K562 (cell line): ENCODE measurements around the gene CRTC3. TPM values are rescaled to one million over a fixed set of nuclear protein-coding genes. Genes with fewer than 3 reads are reported as not detected.

Experiments used
- ARID1B ChIP-seq: fragments of 450-650 bp; IDR thresholded peaks from 2 replicates; pipeline ENCODE4 v1.6.1; 2016; ENCODE audit warnings: antibody characterized with exemption, mild to moderate bottlenecking, inconsistent platforms
- FOXP4 ChIP-seq: sonication (generic); formaldehyde crosslinking; IDR thresholded peaks from 2 replicates; pipeline ENCODE4 v1.8.0; 2022; ENCODE audit warnings: mild to moderate bottlenecking, missing genetic modification reagents, borderline replicate concordance
- HMBOX1 ChIP-seq: sonication (generic); IDR thresholded peaks from 2 replicates; pipeline ENCODE4 v1.6.1; 2016
- KDM1A ChIP-seq, 2 experiments: fragments of 450-650 bp; IDR thresholded peaks; 2 replicates each; pipeline ENCODE4 v1.6.1; 2016; ENCODE audit warnings: mild to moderate bottlenecking in 2 of 2
- MAFG ChIP-seq: fragments of 450-650 bp; conservative IDR thresholded peaks from 2 replicates; pipeline ENCODE4 v1.6.1; 2016; ENCODE audit warnings: missing genetic modification characterization, missing compliant biosample characterization
- MEF2D ChIP-seq: conservative IDR thresholded peaks from 2 replicates; pipeline ENCODE4 v1.6.1; 2016; ENCODE audit warnings: low read depth, missing genetic modification characterization, missing compliant biosample characterization
- PRPF4 ChIP-seq: fragments of 200-400 bp; formaldehyde crosslinking; IDR thresholded peaks from one replicate; pipeline ENCODE4 v1.6.1; 2017; ENCODE audit warnings: low read length, low read depth, mild to moderate bottlenecking; ENCODE audit not compliant: insufficient read depth, poor library complexity, severe bottlenecking
- ZNF133 ChIP-seq: fragments of 250-450 bp; sonication (Bioruptor Pico); IDR thresholded peaks from 2 replicates; pipeline ENCODE4 v1.4.0; 2020; ENCODE audit warnings: mild to moderate bottlenecking
- ZNF668 ChIP-seq: fragments of 250-450 bp; sonication (Bioruptor Pico); IDR thresholded peaks from 2 replicates; pipeline ENCODE4 v1.8.0; 2022; ENCODE audit warnings: mild to moderate bottlenecking, inconsistent platforms
- polyA plus RNA-seq, 8 experiments: library from polyadenylated mRNA; depleted of rRNA in 4 of 8; stranded (reverse) in 5 of 8; unstranded in 3 of 8; fragments of >200 nt; fragmentation: Nextera tagmentation in 2 of 8; fragmentation: Illumina TruSeq in 1 of 8; extraction: Ambion mirVana in 2 of 8; extraction: Trizol in 1 of 8; gene quantifications; 2 replicates each; pipeline versions ENCODE4 v1.2.1 to v1.2.3, GENCODE V29; 2011 to 2014; ENCODE audit warnings: inconsistent platforms in 1 of 8, missing spikeins in 1 of 8
- total RNA-seq, 7 experiments: library from RNA; depleted of rRNA in 6 of 7; stranded (reverse); fragments of >200 nt in 6 of 7; fragmentation: Illumina TruSeq in 2 of 7; extraction: Trizol in 2 of 7; gene quantifications; 2 replicates each; pipeline versions ENCODE4 v1.2.1 to v1.2.3, GENCODE V29; 2011 to 2021; ENCODE audit warnings: low replicate concordance in 1 of 7

CRTC3 gene
- total and polyA plus RNA-seq, 9 of the 15 experiments (the other 6 are each of a cell fraction or from before 2014, with no cell fraction given), result 1.2 to 19.0 (median 11.6) TPM

GRCh38 chr15:90535254-90535653 lies 5.5 kb downstream of the CRTC3 start (continued):
- peak; percentile 44; the same call in 1 of the 2 replicates for TF ChIP-seq ARID1B
- TF ChIP-seq MAFG (tag), result peak; percentile 39
- TF ChIP-seq FOXP4 (CRISPR knock-in tag), result no peak
- TF ChIP-seq PRPF4, result no peak
- no peak for TF ChIP-seq MEF2D (tag)
- TF ChIP-seq ZNF668 (CRISPR knock-in tag), result no peak
- TF ChIP-seq KDM1A (IDR thresholded peaks at IDR 0.05), result peak; percentile 68 to 76
- no peak for TF ChIP-seq ZNF133 (CRISPR knock-in tag)
- peak; percentile 77 for TF ChIP-seq HMBOX1
